IPS-18a (cell line): ENCODE data around the gene BMP4.

Source experiments
- H3K27ac ChIP-seq: one replicate; pipeline ENCODE4 v1.5.1; 2013; ENCODE audit warnings: low read length
- H3K27me3 ChIP-seq: one replicate; pipeline ENCODE4 v1.6.1; 2013; ENCODE audit warnings: mild to moderate bottlenecking, low read length; ENCODE audit not compliant: control insufficient read depth, insufficient read depth
- H3K36me3 ChIP-seq: one replicate; pipeline ENCODE4 v1.6.1; 2013; ENCODE audit warnings: low read depth, low read length; ENCODE audit not compliant: control insufficient read depth
- H3K4me1 ChIP-seq: one replicate; pipeline ENCODE4 v1.6.1; 2013; ENCODE audit warnings: low read depth, low read length; ENCODE audit not compliant: control insufficient read depth
- H3K4me3 ChIP-seq: one replicate; pipeline ENCODE4 v1.5.1; 2013; ENCODE audit warnings: low read length
- H3K9ac ChIP-seq: one replicate; pipeline ENCODE4 v1.6.1; 2013; ENCODE audit warnings: mild to moderate bottlenecking, low read length, moderate library complexity
- H3K9me3 ChIP-seq: one replicate; pipeline ENCODE4 v1.6.1; 2013; ENCODE audit warnings: low read depth, low read length; ENCODE audit not compliant: control insufficient read depth

Gene BMP4

DNA sequence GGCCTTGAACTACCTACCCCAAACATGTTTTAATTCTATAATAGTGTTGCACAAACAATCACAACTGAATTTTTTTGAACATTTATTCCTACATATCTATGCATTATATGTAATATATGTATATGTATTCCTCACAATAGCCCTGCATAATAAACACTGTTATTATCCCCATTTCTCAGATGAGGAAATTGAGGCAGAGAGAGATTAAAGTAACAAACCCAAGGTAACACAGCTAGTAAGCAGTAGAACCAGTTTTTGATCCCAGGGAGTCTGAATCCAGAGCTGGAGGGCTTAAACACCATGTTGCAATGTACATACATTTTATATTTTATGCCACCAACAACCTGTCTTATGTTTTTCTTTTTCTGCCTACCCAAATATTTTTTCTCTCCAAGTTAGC, 26.5 kb upstream of the BMP4 start:
- peaks cover 50% of the 10 kb centered on the region for H3K4me1 ChIP-seq
- H3K4me3 ChIP-seq = no peak overlapping the region
- H3K9me3 ChIP-seq = peaks cover 24% of the 10 kb centered on the region
- no peak overlapping the region for H3K9ac ChIP-seq
- peaks cover 7% of the 10 kb centered on the region for H3K27me3 ChIP-seq
- H3K36me3 ChIP-seq = no peaks in the 10 kb centered on the region
- peak overlapping the region; percentile 22 for H3K27ac ChIP-seq

GRCh38 chr14:53982546-53982945, 25.9 kb upstream of the BMP4 start:
- H3K36me3 ChIP-seq = no peaks in the 10 kb centered on the region
- H3K9ac ChIP-seq = no peak overlapping the region
- H3K4me3 ChIP-seq = peak overlapping the region; percentile 26
- peaks cover 24% of the 10 kb centered on the region for H3K9me3 ChIP-seq
- H3K27ac ChIP-seq = peak overlapping the region; percentile 22
- peaks cover 56% of the 10 kb centered on the region for H3K4me1 ChIP-seq
- peaks cover 7% of the 10 kb centered on the region for H3K27me3 ChIP-seq

DNA sequence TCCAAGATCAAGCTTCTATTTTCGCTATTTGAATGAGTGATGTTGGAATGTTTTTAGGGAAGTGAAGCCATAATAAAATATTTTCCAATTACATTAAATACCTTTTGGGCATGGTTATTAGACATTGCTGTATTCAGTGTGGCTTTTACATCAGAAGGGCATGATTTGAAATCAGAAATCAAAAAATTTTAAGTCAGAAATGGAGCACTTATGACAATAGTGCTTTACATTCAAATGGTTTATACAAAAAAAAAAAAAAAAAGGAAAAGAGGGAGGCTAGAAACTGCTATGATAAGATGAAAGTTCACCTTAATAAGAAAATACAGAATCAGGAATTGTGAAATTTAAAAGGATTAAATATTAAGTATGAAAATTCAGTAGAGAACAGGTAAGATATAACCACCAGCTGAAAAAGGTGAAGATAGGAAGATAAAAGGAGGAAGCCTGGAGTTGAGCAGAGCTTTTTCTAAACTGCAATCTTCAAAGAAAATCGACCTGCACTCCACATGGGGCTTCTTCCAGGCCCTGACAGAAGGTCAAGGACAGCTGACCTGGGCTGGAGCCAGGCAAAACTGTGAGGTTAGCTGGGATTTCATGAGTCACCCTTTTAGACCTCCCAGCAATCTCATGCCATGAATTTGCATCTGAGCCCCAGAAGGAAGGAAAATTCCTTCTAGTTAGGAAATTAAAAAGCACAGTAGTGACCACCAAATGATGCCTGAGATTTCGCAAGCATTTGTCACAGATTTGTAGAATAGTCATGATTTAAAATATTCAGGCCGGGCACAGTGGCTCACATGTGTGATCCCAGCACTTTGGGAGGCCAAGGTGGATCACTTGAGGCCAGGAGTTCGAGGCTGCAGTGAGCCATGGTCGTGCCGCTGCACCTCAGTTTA, 23.4 kb upstream of the BMP4 start:
- H3K36me3 ChIP-seq = no peaks in the 10 kb centered on the region
- no peak overlapping the region for H3K27ac ChIP-seq
- peak overlapping the region; percentile 35 for H3K4me3 ChIP-seq
- H3K27me3 ChIP-seq = peaks cover 7% of the 10 kb centered on the region
- no peak overlapping the region for H3K9ac ChIP-seq
- peaks cover 60% of the 10 kb centered on the region for H3K4me1 ChIP-seq
- peaks cover 11% of the 10 kb centered on the region for H3K9me3 ChIP-seq

DNA sequence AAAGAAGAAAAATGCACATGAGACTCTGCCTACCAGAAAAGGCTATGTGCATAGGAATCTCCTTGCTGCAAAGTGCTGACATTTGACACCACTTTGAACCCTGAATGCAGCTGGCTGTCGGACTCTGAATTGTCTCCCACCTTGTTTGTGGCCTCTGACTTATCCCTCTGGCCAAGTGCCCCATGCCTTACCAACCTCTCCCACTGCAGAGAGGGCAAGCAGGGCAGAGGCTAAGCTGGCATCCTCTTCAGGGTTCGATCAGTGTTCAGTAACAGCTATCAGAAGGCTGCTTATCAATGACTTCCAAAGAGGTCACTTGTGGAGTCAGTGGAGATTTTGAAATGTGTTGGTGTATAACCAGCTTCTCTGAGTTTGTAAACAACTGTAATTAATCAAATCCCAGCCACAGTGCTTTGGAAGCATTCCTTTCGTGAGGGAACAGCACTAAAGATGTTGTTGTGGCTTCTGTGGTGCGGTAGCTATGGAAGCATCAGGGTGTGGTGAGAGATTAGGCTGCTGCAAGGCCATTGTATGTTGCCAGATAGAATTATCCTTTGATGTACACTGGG, 22.6 kb upstream of the BMP4 start:
- Histone ChIP-seq H3K4me3 (peak overlapping the region; percentile 35), H3K4me1 (peaks cover 60% of the 10 kb centered on the region), H3K27me3 (peaks cover 7% of the 10 kb centered on the region), H3K36me3 (no peaks in the 10 kb centered on the region), H3K27ac (peak overlapping the region; percentile 80), H3K9ac (peak overlapping the region; percentile 40), H3K9me3 (peaks cover 3% of the 10 kb centered on the region)

GRCh38 chr14:53978194-53978593, 21.6 kb upstream of the BMP4 start:
- peaks cover 56% of the 10 kb centered on the region for H3K4me1 ChIP-seq
- H3K27me3 ChIP-seq = peaks cover 7% of the 10 kb centered on the region
- no peak overlapping the region for H3K27ac ChIP-seq
- H3K9ac ChIP-seq = no peak overlapping the region
- H3K36me3 ChIP-seq = no peaks in the 10 kb centered on the region
- no peak overlapping the region for H3K4me3 ChIP-seq
- no peaks in the 10 kb centered on the region for H3K9me3 ChIP-seq

DNA sequence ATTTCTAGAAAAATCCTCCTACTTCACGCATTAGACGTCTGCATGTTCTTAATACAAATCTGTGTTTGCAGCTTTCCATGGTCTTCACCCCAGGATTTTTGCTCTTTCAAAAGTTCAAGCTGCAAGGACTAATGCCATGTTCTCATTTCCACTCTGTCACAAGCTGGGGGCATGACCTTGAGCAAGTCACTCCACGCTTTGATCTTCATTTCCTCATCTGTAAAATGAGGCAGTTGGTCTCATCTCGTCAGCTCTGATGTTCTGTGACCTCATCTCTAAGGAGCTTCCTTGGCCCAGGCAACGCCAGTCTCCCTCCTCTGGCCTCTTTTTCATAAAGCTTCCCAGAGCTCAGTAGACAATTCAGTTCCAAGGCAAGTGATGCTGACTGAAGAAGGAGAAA, 18.8 kb upstream of the BMP4 start:
- Histone ChIP-seq H3K4me3 (no peak overlapping the region), H3K36me3 (no peaks in the 10 kb centered on the region), H3K9ac (no peak overlapping the region), H3K27ac (no peak overlapping the region), H3K9me3 (no peaks in the 10 kb centered on the region), H3K4me1 (peaks cover 33% of the 10 kb centered on the region), H3K27me3 (no peaks in the 10 kb centered on the region)

GRCh38 chr14:53971521-53971920, 14.9 kb upstream of the BMP4 start:
- Histone ChIP-seq H3K4me1 (peaks cover 12% of the 10 kb centered on the region), H3K36me3 (no peaks in the 10 kb centered on the region), H3K9me3 (no peaks in the 10 kb centered on the region), H3K4me3 (no peak overlapping the region), H3K27me3 (no peaks in the 10 kb centered on the region), H3K9ac (no peak overlapping the region), H3K27ac (no peak overlapping the region)

- Histone ChIP-seq H3K36me3 (no peaks in the 10 kb centered on the region), H3K27ac (no peak overlapping the region)
Measured at GRCh38 chr14:53969326-53969725, 12.7 kb upstream of the BMP4 start.

DNA sequence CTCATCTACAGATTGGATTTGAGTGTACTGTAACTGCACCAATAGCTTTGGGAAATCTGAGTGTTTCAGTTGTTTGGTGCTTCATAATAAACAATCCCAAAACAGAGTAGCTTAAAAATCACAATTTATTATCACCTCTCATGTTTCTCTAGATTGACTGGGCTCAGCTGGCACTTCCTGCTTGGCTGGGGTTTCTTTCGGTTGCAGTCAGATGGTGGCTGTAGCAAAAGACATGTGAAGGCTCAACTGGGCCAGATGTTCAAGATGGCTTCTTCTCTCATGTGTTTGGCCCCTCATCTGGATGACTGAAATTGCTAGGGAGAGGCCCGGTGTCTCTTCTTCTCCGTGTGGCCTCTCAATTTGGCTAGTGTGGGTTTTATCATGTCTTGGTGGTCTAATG, 12.1 kb upstream of the BMP4 start:
- Histone ChIP-seq H3K4me3 (no peak overlapping the region), H3K4me1 (peaks cover 25% of the 10 kb centered on the region), H3K9me3 (no peaks in the 10 kb centered on the region), H3K36me3 (no peaks in the 10 kb centered on the region), H3K27me3 (peaks cover 16% of the 10 kb centered on the region), H3K27ac (no peak overlapping the region), H3K9ac (no peak overlapping the region)

More at GRCh38 chr14:53969326-53969725, 12.7 kb upstream of the BMP4 start:
- Histone ChIP-seq H3K9me3 (no peaks in the 10 kb centered on the region), H3K4me1 (peaks cover 20% of the 10 kb centered on the region), H3K9ac (no peak overlapping the region), H3K4me3 (no peak overlapping the region), H3K27me3 (peaks cover 10% of the 10 kb centered on the region)

DNA sequence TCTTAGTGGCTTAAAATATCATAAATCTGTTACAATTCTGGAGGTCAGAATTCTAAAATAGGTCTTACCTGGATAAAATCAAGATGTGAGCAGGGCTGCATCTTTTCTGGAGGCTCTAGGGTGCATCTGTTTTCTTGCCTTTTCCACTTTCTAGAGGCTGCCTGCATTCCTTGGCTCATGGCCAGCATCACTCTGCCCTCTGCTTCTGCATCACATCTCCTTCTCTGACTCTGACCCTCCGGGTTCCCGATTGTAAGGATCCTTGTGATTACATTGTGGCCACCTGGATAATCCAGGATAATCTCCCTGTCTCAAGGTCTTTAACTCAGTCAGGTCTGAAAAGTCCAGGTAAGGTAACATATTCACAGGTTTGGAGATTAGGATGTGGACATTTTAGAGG, 11.0 kb upstream of the BMP4 start:
- H3K9ac ChIP-seq = no peak overlapping the region
- H3K9me3 ChIP-seq = no peaks in the 10 kb centered on the region
- peaks cover 27% of the 10 kb centered on the region for H3K27me3 ChIP-seq
- H3K27ac ChIP-seq = no peak overlapping the region
- H3K4me3 ChIP-seq = no peak overlapping the region
- H3K4me1 ChIP-seq = peaks cover 25% of the 10 kb centered on the region
- no peaks in the 10 kb centered on the region for H3K36me3 ChIP-seq

DNA sequence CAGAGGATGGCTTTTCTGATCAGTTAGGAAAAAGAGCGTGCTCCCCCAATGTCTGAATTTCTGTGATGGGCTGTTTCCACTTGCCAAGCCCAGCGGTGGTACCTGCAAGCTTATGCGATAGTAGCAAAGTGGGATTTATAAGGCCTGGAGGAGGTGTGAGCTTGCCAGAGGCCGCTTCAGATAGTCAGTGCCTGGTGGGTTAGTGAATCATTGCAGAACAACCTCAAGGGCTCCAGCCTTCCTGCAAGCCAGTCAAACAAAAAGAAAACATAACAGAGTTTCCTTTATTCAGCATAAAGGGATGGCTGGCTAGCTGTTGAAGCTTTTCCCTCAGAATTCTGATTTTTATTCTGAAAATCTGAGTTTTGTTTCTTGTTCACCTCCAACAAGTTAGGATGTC, 7.6 kb upstream of the BMP4 start:
- Histone ChIP-seq H3K27ac (no peak overlapping the region), H3K27me3 (peaks cover 57% of the 10 kb centered on the region), H3K9ac (no peak overlapping the region), H3K4me1 (peaks cover 22% of the 10 kb centered on the region), H3K9me3 (no peaks in the 10 kb centered on the region), H3K4me3 (peak overlapping the region; percentile 47), H3K36me3 (no peaks in the 10 kb centered on the region)
